ENCODE results near the gene WDR62. TPM values are rescaled to one million over a fixed set of nuclear protein-coding genes. Genes with fewer than 3 reads are reported as not detected.
A peak's percentile ranks its signal among the peaks of the same experiment; 100 is the strongest.

The WDR62 gene
- total and polyA plus RNA-seq, 2 of the 8 experiments (the other 6 are each of a cell fraction or from before 2014, with no cell fraction given): 28.2 to 39.5 TPM

DNA sequence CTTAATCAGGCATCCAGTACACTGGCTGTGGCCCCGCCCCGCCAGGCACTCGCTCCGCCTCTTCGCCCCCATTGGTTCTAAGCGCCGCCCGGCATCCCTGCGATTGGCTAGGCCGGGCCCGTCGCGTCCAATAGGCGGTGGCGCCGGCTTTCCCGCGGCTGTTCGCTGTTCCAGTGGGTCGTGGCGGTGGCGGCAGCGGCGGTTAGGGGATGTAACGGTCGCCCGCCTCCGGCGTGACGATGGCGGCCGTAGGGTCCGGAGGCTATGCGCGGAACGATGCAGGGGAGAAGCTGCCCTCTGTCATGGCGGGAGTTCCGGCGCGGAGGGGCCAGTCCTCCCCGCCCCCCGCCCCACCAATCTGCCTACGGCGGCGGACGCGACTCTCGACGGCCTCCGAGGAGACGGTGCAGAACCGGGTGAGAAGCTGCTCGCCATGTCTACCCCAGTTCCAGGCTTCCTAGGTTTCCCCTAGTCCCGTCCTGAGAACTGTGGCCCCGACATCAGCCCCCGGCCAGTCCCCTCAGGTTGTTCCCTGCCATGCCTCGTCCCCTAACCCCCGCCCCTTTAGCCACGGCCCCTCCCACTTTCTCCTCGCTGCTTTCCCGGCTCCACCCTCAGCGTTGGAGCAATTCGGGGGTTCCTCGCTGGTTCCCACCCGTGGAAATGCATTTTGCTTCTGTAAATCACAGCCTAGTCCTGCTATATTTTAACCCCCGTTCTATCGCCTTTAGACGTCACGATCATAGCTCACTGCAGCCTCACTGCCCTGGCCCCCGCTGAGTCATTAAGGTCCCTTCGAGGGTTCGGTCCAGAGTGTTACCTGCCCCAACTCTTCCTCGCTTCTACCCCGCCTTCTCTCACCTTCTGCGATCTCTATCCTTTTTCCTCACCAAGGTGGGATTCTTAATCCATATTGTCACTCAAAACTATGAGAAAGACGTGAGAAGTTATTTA, at the start of gene WDR62 (continued):
- 0 out of 2 replicates have a peak, but pooled peaks have one; percentile 18 for TF ChIP-seq KDM5A (IDR thresholded peaks at IDR 0.05; ENCODE audit: low read length)
- no peak for TF ChIP-seq ATF3 (IDR thresholded peaks at IDR 0.05; ENCODE audit: insufficient read depth, low read depth, low read length)
- TF ChIP-seq CHD7 (IDR thresholded peaks at IDR 0.05; ENCODE audit: insufficient replicate concordance, low read length): peak; percentile 8
- peak; percentile 21; the same call in 1 of the 2 replicates for TF ChIP-seq SP2 (IDR thresholded peaks at IDR 0.05; ENCODE audit: low read length)
- TF ChIP-seq HDAC2 (IDR thresholded peaks at IDR 0.05; ENCODE audit: borderline replicate concordance in 1 of 2, low read depth in 2 of 2, low read length in 2 of 2): 0 out of 4 replicates have a peak, but pooled peaks of 1 of the 2 experiments have one; percentile 24
- no peak for TF ChIP-seq RNF2 (IDR thresholded peaks at IDR 0.05; ENCODE audit: borderline replicate concordance, low read depth, low read length, missing control alignments, poor library complexity, severe bottlenecking)
- peak; percentile 64 for TF ChIP-seq SP1 (IDR thresholded peaks at IDR 0.05; ENCODE audit: low read depth, low read length)
